ENCODE data around the gene NFYB. TPM values are rescaled to one million over a fixed set of nuclear protein-coding genes. Genes with fewer than 3 reads are reported as not detected.

Gene NFYB
- polyA plus RNA-seq, 1 of the 3 experiments (the other 2 are of a cell fraction) = 11.0 TPM

- peaks cover 8 to 9% of the 10 kb centered on the region in 2 experiments; a peak in 2 of 4 replicates for H3K4me1 ChIP-seq (ENCODE audit: control insufficient read depth in 1 of 2, insufficient read depth in 2 of 2, low read depth in 1 of 2, low read length in 1 of 2)
- H3K9me3 ChIP-seq = no peaks in the 10 kb centered on the region
- peak overlapping the region in 1 of 2 experiments; percentile 30; a peak in 1 of 4 replicates for H3K4me3 ChIP-seq (ENCODE audit: low read depth in 2 of 2, low read length in 1 of 2)
- peak overlapping the region; percentile 54 to 71; a peak in 3 of 4 replicates for H3K27ac ChIP-seq (ENCODE audit: low read depth in 2 of 2, low read length in 1 of 2)
- WGBS (ENCODE audit: low lambda C conversion rate) = 25% methylated on average over 7 of the region's 8 CpGs
- H4K20me1 ChIP-seq (ENCODE audit: insufficient read depth) = no peaks in the 10 kb centered on the region
- no peak overlapping the region for H3K9ac ChIP-seq
- ChIA-PET POLR2A (no interaction called here), CTCF (interaction anchor here (1.0 kb wide), 1 partner anchor 11 kb away, joined by 3 read pairs; no protein-coding TSS in a partner anchor)
- peak overlapping the region; percentile 49; the same call in 1 of the 2 replicates for H2AFZ ChIP-seq (ENCODE audit: low read depth)
- no peaks in the 10 kb centered on the region for H3K9me2 ChIP-seq
- H3K27me3 ChIP-seq (ENCODE audit: insufficient read depth) = no peaks in the 10 kb centered on the region
- DNase-seq = peak; percentile 27
- H3F3A ChIP-seq (replicated peaks; ENCODE audit: insufficient read depth) = peaks cover 22% of the 10 kb centered on the region
- no peaks in the 10 kb centered on the region for H3K36me3 ChIP-seq (replicated peaks in 1 of 2; ENCODE audit: control insufficient read depth in 1 of 2, insufficient read depth in 2 of 2, low read length in 1 of 2)
- H3K79me2 ChIP-seq (ENCODE audit: insufficient read depth) = no peaks in the 10 kb centered on the region
- peak overlapping the region; percentile 64 for H3K4me2 ChIP-seq
- no peak for TF ChIP-seq MEF2A (IDR thresholded peaks at IDR 0.05; ENCODE audit: borderline replicate concordance, low read depth)
- peak; percentile 74; the same call in 1 of the 2 replicates for TF ChIP-seq POLR2AphosphoS5 (IDR thresholded peaks at IDR 0.05; ENCODE audit: low read depth, low read length)
- no peak for TF ChIP-seq GATA2 (CRISPR knock-in tag; IDR thresholded peaks at IDR 0.05)
- peak; percentile 64; the same call in 1 of the 2 replicates for TF ChIP-seq FOXM1 (IDR thresholded peaks at IDR 0.05; ENCODE audit: low read depth)
- TF ChIP-seq IRF3 (IDR thresholded peaks at IDR 0.05; ENCODE audit: low read depth, low read length) = no peak
- no peak for TF ChIP-seq FOXJ3 (CRISPR knock-in tag; IDR thresholded peaks at IDR 0.05)
- TF ChIP-seq JUND (IDR thresholded peaks at IDR 0.05) = peak; percentile 88
- TF ChIP-seq RAD21 (IDR thresholded peaks at IDR 0.05; ENCODE audit: low read length) = peak; percentile 43
- peak; percentile 39 for TF ChIP-seq ZBTB33 (IDR thresholded peaks at IDR 0.05; ENCODE audit: borderline replicate concordance, low read depth)
- TF ChIP-seq MAX (IDR thresholded peaks at IDR 0.05; ENCODE audit: low read depth) = peak; percentile 36
- no peak for TF ChIP-seq MXI1 (IDR thresholded peaks at IDR 0.05; ENCODE audit: low read depth, low read length)
- TF ChIP-seq NFIC (IDR thresholded peaks at IDR 0.05; ENCODE audit: borderline replicate concordance) = peak; percentile 85
- TF ChIP-seq TAF1 (IDR thresholded peaks at IDR 0.05; ENCODE audit: borderline replicate concordance, low read depth, low read length) = no peak
- TF ChIP-seq RCOR1 (IDR thresholded peaks at IDR 0.05; ENCODE audit: low read length) = no peak
- no peak for TF ChIP-seq CHD2 (IDR thresholded peaks at IDR 0.05; ENCODE audit: low read length, partially characterized antibody)
- 0 out of 2 replicates have a peak, but pooled peaks have one; percentile 66 for TF ChIP-seq SIN3A (IDR thresholded peaks at IDR 0.05; ENCODE audit: borderline replicate concordance, low read depth, low read length)
- TF ChIP-seq USF2 (IDR thresholded peaks at IDR 0.05; ENCODE audit: borderline replicate concordance, low read depth, low read length) = no peak
- TF ChIP-seq RXRA (IDR thresholded peaks at IDR 0.05; ENCODE audit: borderline replicate concordance, low read depth) = peak; percentile 73
- no peak for TF ChIP-seq ELF1 (IDR thresholded peaks at IDR 0.05)
- TF ChIP-seq REST (IDR thresholded peaks at IDR 0.05; ENCODE audit: low read depth, low read length) = no peak
- TF ChIP-seq NRF1 (IDR thresholded peaks at IDR 0.05; ENCODE audit: low read depth, low read length) = no peak
- TF ChIP-seq YY1 (IDR thresholded peaks at IDR 0.05; ENCODE audit: low read depth) = 0 out of 2 replicates have a peak, but pooled peaks have one; percentile 23
- TF ChIP-seq SMC3 (IDR thresholded peaks at IDR 0.05; ENCODE audit: low read depth, low read length) = no peak
- TF ChIP-seq PBX3 (IDR thresholded peaks at IDR 0.05) = peak; percentile 56
Observed at GRCh38 chr12:104177663-104178501, 39.9 kb upstream of the NFYB start.

Data from SK-N-SH (cell line).